H9 (cell line): Measurements from ENCODE around the gene DNAH1. TPM values are rescaled to one million over a fixed set of nuclear protein-coding genes. Genes with fewer than 3 reads are reported as not detected.
A peak's percentile ranks its signal among the peaks of the same experiment; 100 is the strongest.

Source experiments
- DNase-seq: peaks from one replicate; pipeline ENCODE4 v3.0.0-alpha.2; 2017
- H2AFZ ChIP-seq: one replicate; pipeline ENCODE4 v1.6.1; 2013; ENCODE audit warnings: mild to moderate bottlenecking, low read length, control low read depth, moderate library complexity
- H2AK5ac ChIP-seq: 2 replicates; pipeline ENCODE4 v1.6.1; 2013; ENCODE audit warnings: low read length, control low read depth, mixed read lengths; ENCODE audit not compliant: insufficient read length
- H2BK120ac ChIP-seq: one replicate; pipeline ENCODE4 v1.6.1; 2013; ENCODE audit warnings: low read depth, mild to moderate bottlenecking, low read length, control low read depth, inconsistent platforms; ENCODE audit not compliant: poor library complexity, severe bottlenecking
- H2BK12ac ChIP-seq: 2 replicates; pipeline ENCODE4 v1.6.1; 2013; ENCODE audit warnings: low read length, control low read depth, mixed read lengths, low read depth; ENCODE audit not compliant: insufficient read length
- H2BK15ac ChIP-seq: 2 replicates; pipeline ENCODE4 v1.6.1; 2013; ENCODE audit warnings: low read depth, low read length, control low read depth
- H2BK20ac ChIP-seq: one replicate; pipeline ENCODE4 v1.6.1; 2013; ENCODE audit warnings: low read depth, mild to moderate bottlenecking, low read length, control low read depth, inconsistent platforms; ENCODE audit not compliant: poor library complexity, severe bottlenecking
- H2BK5ac ChIP-seq: 2 replicates; pipeline ENCODE4 v1.6.1; 2013; ENCODE audit warnings: low read length, control low read depth, mixed read lengths; ENCODE audit not compliant: insufficient read length
- H3K14ac ChIP-seq: 2 replicates; pipeline ENCODE4 v1.6.1; 2013; ENCODE audit warnings: low read length, control low read depth; ENCODE audit not compliant: insufficient read depth
- H3K18ac ChIP-seq: 2 replicates; pipeline ENCODE4 v1.6.1; 2013; ENCODE audit warnings: low read depth, mild to moderate bottlenecking, mixed read lengths, low read length, control low read depth; ENCODE audit not compliant: insufficient read length
- H3K23ac ChIP-seq: 2 replicates; pipeline ENCODE4 v1.6.1; 2013; ENCODE audit warnings: low read length, control low read depth, mixed read lengths, low read depth; ENCODE audit not compliant: insufficient read length
- H3K23me2 ChIP-seq: 2 replicates; pipeline ENCODE4 v1.6.1; 2013; ENCODE audit warnings: low read depth, mild to moderate bottlenecking, mixed read lengths, low read length, control low read depth; ENCODE audit not compliant: insufficient read length, poor library complexity, severe bottlenecking
- H3K27ac ChIP-seq: 2 replicates; pipeline ENCODE4 v1.5.1; 2013; ENCODE audit warnings: low read length, control low read depth, mixed read lengths, low read depth; ENCODE audit not compliant: insufficient read length
- H3K27me3 ChIP-seq: 2 replicates; pipeline ENCODE4 v1.6.1; 2013; ENCODE audit warnings: low read length, control low read depth, inconsistent platforms; ENCODE audit not compliant: insufficient read depth
- H3K4ac ChIP-seq: 2 replicates; pipeline ENCODE4 v1.6.1; 2013; ENCODE audit warnings: low read depth, mild to moderate bottlenecking, control low read depth, inconsistent platforms, low read length, moderate library complexity
- H3K4me1 ChIP-seq: 2 replicates; pipeline ENCODE4 v1.6.1; 2013; ENCODE audit warnings: low read length, control low read depth, inconsistent platforms; ENCODE audit not compliant: insufficient read depth
- H3K4me2 ChIP-seq: 2 replicates; pipeline ENCODE4 v1.6.1; 2013; ENCODE audit warnings: low read length, control low read depth, mixed read lengths; ENCODE audit not compliant: insufficient read length, insufficient read depth
- H3K56ac ChIP-seq: 2 replicates; pipeline ENCODE4 v1.6.1; 2013; ENCODE audit warnings: low read depth, mild to moderate bottlenecking, mixed read lengths, low read length, control low read depth; ENCODE audit not compliant: insufficient read length
- H3K79me1 ChIP-seq: 2 replicates; pipeline ENCODE4 v1.6.1; 2013; ENCODE audit warnings: low read depth, mild to moderate bottlenecking, moderate library complexity, low read length, control low read depth, inconsistent platforms; ENCODE audit not compliant: insufficient read depth, poor library complexity, severe bottlenecking
- H3K79me2 ChIP-seq: 2 replicates; pipeline ENCODE4 v1.6.1; 2013; ENCODE audit warnings: low read length, control low read depth, inconsistent platforms; ENCODE audit not compliant: insufficient read depth
- H3K9ac ChIP-seq: 2 replicates; pipeline ENCODE4 v1.6.1; 2013; ENCODE audit warnings: low read length, control low read depth, mixed read lengths; ENCODE audit not compliant: insufficient read length; ENCODE audit errors: extremely low read depth
- H3K9me3 ChIP-seq: one replicate; pipeline ENCODE4 v1.6.1; 2013; ENCODE audit warnings: low read depth, low read length, inconsistent platforms; ENCODE audit not compliant: control insufficient read depth
- H3T11ph ChIP-seq: one replicate; pipeline ENCODE4 v1.6.1; 2013; ENCODE audit warnings: mild to moderate bottlenecking, low read length, control low read depth, inconsistent platforms
- H4K20me1 ChIP-seq: one replicate; pipeline ENCODE4 v1.6.1; 2013; ENCODE audit not compliant: control insufficient read depth, insufficient read length, insufficient read depth
- H4K5ac ChIP-seq: 2 replicates; pipeline ENCODE4 v1.6.1; 2013; ENCODE audit warnings: low read depth, mild to moderate bottlenecking, mixed read lengths, low read length, control low read depth; ENCODE audit not compliant: insufficient read length
- H4K8ac ChIP-seq: replicated peaks from 2 replicates; pipeline ENCODE4 v1.6.1; 2013; ENCODE audit warnings: low read length, control low read depth, mixed read lengths, low read depth; ENCODE audit not compliant: insufficient read length
- H4K91ac ChIP-seq: 2 replicates; pipeline ENCODE4 v1.6.1; 2013; ENCODE audit warnings: low read depth, mild to moderate bottlenecking, moderate library complexity, mixed read lengths, low read length, control low read depth; ENCODE audit not compliant: insufficient read length
- H3K27ac Mint-ChIP-seq, 3 experiments: 2 replicates in 2 of 3; 3 replicates in 1 of 3; pipeline ENCODE4 v1.8.0; 2020 to 2021; ENCODE audit warnings: mixed read lengths in 3 of 3, mild to moderate bottlenecking in 1 of 3, moderate library complexity in 1 of 3
- H3K27me3 Mint-ChIP-seq: 2 replicates; pipeline ENCODE4 v1.8.0; 2021; ENCODE audit warnings: low read depth, mild to moderate bottlenecking, moderate library complexity, mixed read lengths
- H3K36me3 Mint-ChIP-seq, 3 experiments: 2 replicates in 2 of 3; 3 replicates in 1 of 3; pipeline ENCODE4 v1.8.0; 2020 to 2021; ENCODE audit warnings: low read depth in 3 of 3, mixed read lengths in 3 of 3; ENCODE audit not compliant: insufficient read depth in 1 of 3
- H3K4me1 Mint-ChIP-seq, 2 experiments: 2 replicates each; pipeline ENCODE4 v1.8.0; 2020; ENCODE audit warnings: mixed read lengths in 2 of 2
- H3K4me3 Mint-ChIP-seq, 2 experiments: 2 replicates in 1 of 2; 3 replicates in 1 of 2; pipeline ENCODE4 v1.8.0; 2020 to 2021; ENCODE audit warnings: mild to moderate bottlenecking in 2 of 2, mixed read lengths in 2 of 2, moderate library complexity in 1 of 2
- H3K9me3 Mint-ChIP-seq, 2 experiments: 2 replicates in 1 of 2; 3 replicates in 1 of 2; pipeline ENCODE4 v1.8.0; 2020; ENCODE audit warnings: mild to moderate bottlenecking in 2 of 2, mixed read lengths in 2 of 2, moderate library complexity in 1 of 2
- CTCF ChIP-seq: fragments of 200-600 bp; sonication (generic); conservative IDR thresholded peaks from 3 replicates; pipeline ENCODE4 v1.8.0; 2021; ENCODE audit warnings: antibody characterized with exemption, mild to moderate bottlenecking
- WGBS: extraction: QIAGEN DNeasy Blood & Tissue Kit; methylation state at CpG from one replicate; pipeline ENCODE4 v1.1.7; 2013; ENCODE audit warnings: missing lambda C conversion rate, low lambda C conversion rate, mixed read lengths; ENCODE audit not compliant: insufficient read length; ENCODE audit errors: extremely low coverage; 5-methylcytosine and 5-hydroxymethylcytosine counted together
- total RNA-seq: library from RNA; stranded (reverse); gene quantifications from 2 replicates; pipeline ENCODE4 v1.2.1, GENCODE V29; 2021

The DNAH1 gene
- total RNA-seq, 1 experiment from 2014 or later: 2.0 TPM

GRCh38 chr3:52277071-52277964, 38.8 kb upstream of the DNAH1 start:
- Histone ChIP-seq H2BK15ac (no peak overlapping the region), H2AK5ac (no peak overlapping the region), H4K20me1 (no peaks in the 10 kb centered on the region), H3K4me1 (0 out of 2 replicates have a peak, but pooled peaks cover 3% of the 10 kb centered on the region), H3T11ph (no peak overlapping the region), H3K56ac (no peak overlapping the region), H3K4me2 (peak overlapping the region; percentile 83), H2AFZ (no peak overlapping the region), H2BK20ac (no peak overlapping the region), H3K4ac (no peak overlapping the region), H2BK120ac (no peak overlapping the region), H3K79me2 (peaks cover 47% of the 10 kb centered on the region), H3K18ac (no peak overlapping the region), H3K9me3 (no peaks in the 10 kb centered on the region), H3K27me3 (no peaks in the 10 kb centered on the region), H3K9ac (peak overlapping the region; percentile 83), H4K5ac (no peak overlapping the region), H3K23me2 (peaks cover 10% of the 10 kb centered on the region), H4K91ac (no peak overlapping the region), H4K8ac (no peak overlapping the region), H3K79me1 (no peaks in the 10 kb centered on the region), H2BK12ac (no peak overlapping the region), H2BK5ac (no peak overlapping the region), H3K23ac (no peak overlapping the region), H3K14ac (0 out of 2 replicates have a peak overlapping the region, but pooled peaks have one; percentile 10), H3K27ac (no peak overlapping the region)
- peaks cover 19 to 41% (median 35%) of the 10 kb centered on the region in 3 experiments for H3K36me3 Mint-ChIP-seq
- 0 out of 5 replicates have a peak, but pooled peaks cover 0 to 3% of the 10 kb centered on the region in 2 experiments for H3K9me3 Mint-ChIP-seq
- H3K27ac Mint-ChIP-seq: peak overlapping the region; percentile 68 to 98 (median 84)
- no peaks in the 10 kb centered on the region for H3K27me3 Mint-ChIP-seq
- peak; percentile 54 for DNase-seq
- TF ChIP-seq CTCF: no peak
- WGBS: no CpG with 5 or more reads among the region's 28 CpGs
- H3K4me3 Mint-ChIP-seq: peak overlapping the region; percentile 92 to 99
- H3K4me1 Mint-ChIP-seq: peaks cover 31 to 40% of the 10 kb centered on the region in 2 experiments
